ENCODE results near the gene FCN2. TPM values are rescaled to one million over a fixed set of nuclear protein-coding genes. Genes with fewer than 3 reads are reported as not detected.

Gene FCN2
- total RNA-seq: not detected

- no peak within 1 kb of the TSS for H3K27ac Mint-ChIP-seq
- H3K36me3 Mint-ChIP-seq: no peaks in the 10 kb centered on the region
- DNase-seq (ENCODE audit: low spot score in 2 of 2): no peak
- H3K9me3 Mint-ChIP-seq: no peaks in the 10 kb centered on the region
- ATAC-seq: no peak
Observed at GRCh38 chr9:134880484-134881312, at the start of gene FCN2. FCN2 (plus strand) TSS chr9:134880810; CDS start chr9:134880822, 12 bp downstream.

- Mint-ChIP-seq H3K9me3 (no peaks in the 10 kb centered on the region), H3K36me3 (no peaks in the 10 kb centered on the region), H3K27ac (no peak overlapping the region)
- DNase-seq (ENCODE audit: low spot score in 2 of 2): no peak
- no peak for ATAC-seq
Observed at GRCh38 chr9:134830926-134831720, 49.5 kb upstream of the FCN2 start.

GRCh38 chr9:134832471-134832870 lies 48.1 kb upstream of the FCN2 start:
- no peak for ATAC-seq
- Mint-ChIP-seq H3K36me3 (no peaks in the 10 kb centered on the region), H3K9me3 (no peaks in the 10 kb centered on the region), H3K27ac (peak overlapping the region in 1 of 2 donors; percentile 22)
- no peak for DNase-seq (ENCODE audit: low spot score in 2 of 2)

GRCh38 chr9:134833294-134833880 lies 47.2 kb upstream of the FCN2 start:
- no peaks in the 10 kb centered on the region for H3K9me3 Mint-ChIP-seq
- DNase-seq (ENCODE audit: low spot score in 2 of 2) (no peak), ATAC-seq (no peak)
- no peak overlapping the region for H3K27ac Mint-ChIP-seq
- no peaks in the 10 kb centered on the region for H3K36me3 Mint-ChIP-seq

- peak overlapping the region in 1 of 2 donors; percentile 52 for H3K27ac Mint-ChIP-seq
- ATAC-seq (no peak), DNase-seq (ENCODE audit: low spot score in 2 of 2) (no peak)
- H3K9me3 Mint-ChIP-seq: no peaks in the 10 kb centered on the region
- H3K36me3 Mint-ChIP-seq: no peaks in the 10 kb centered on the region
Observed at GRCh38 chr9:134834217-134834956, 46.2 kb upstream of the FCN2 start.

- DNase-seq (ENCODE audit: low spot score in 2 of 2): no peak
- no peaks in the 10 kb centered on the region for H3K9me3 Mint-ChIP-seq
- H3K36me3 Mint-ChIP-seq: no peaks in the 10 kb centered on the region
- H3K27ac Mint-ChIP-seq: no peak overlapping the region
- no peak for ATAC-seq
Observed at GRCh38 chr9:134834957-134835419, 45.6 kb upstream of the FCN2 start.

- H3K36me3 Mint-ChIP-seq: no peaks in the 10 kb centered on the region
- ATAC-seq: no peak
- DNase-seq (ENCODE audit: low spot score in 2 of 2): no peak
Observed at GRCh38 chr9:134835448-134835847, 45.2 kb upstream of the FCN2 start.

GRCh38 chr9:134835987-134836386 lies 44.6 kb upstream of the FCN2 start:
- no peaks in the 10 kb centered on the region for H3K36me3 Mint-ChIP-seq
- no peak overlapping the region for H3K27ac Mint-ChIP-seq
- no peaks in the 10 kb centered on the region for H3K9me3 Mint-ChIP-seq
- ATAC-seq (no peak), DNase-seq (ENCODE audit: low spot score in 2 of 2) (no peak)

More at GRCh38 chr9:134835448-134835847, 45.2 kb upstream of the FCN2 start:
- Mint-ChIP-seq H3K27ac (no peak overlapping the region), H3K9me3 (no peaks in the 10 kb centered on the region)

- Mint-ChIP-seq H3K36me3 (no peaks in the 10 kb centered on the region), H3K27ac (no peak overlapping the region), H3K9me3 (no peaks in the 10 kb centered on the region)
- no peak for DNase-seq (ENCODE audit: low spot score in 2 of 2)
- no peak for ATAC-seq
Observed at GRCh38 chr9:134836406-134836970, 44.1 kb upstream of the FCN2 start.

GRCh38 chr9:134837529-134837928 lies 43.1 kb upstream of the FCN2 start:
- H3K36me3 Mint-ChIP-seq: no peaks in the 10 kb centered on the region
- ATAC-seq (no peak), DNase-seq (ENCODE audit: low spot score in 2 of 2) (no peak)
- H3K9me3 Mint-ChIP-seq: no peaks in the 10 kb centered on the region
- no peak overlapping the region for H3K27ac Mint-ChIP-seq

GRCh38 chr9:134838651-134839454 lies 41.8 kb upstream of the FCN2 start:
- no peak for DNase-seq (ENCODE audit: low spot score in 2 of 2)
- ATAC-seq: no peak
- no peaks in the 10 kb centered on the region for H3K36me3 Mint-ChIP-seq
- H3K27ac Mint-ChIP-seq: no peak overlapping the region
- H3K9me3 Mint-ChIP-seq: no peaks in the 10 kb centered on the region

GRCh38 chr9:134839455-134840125 lies 41.0 kb upstream of the FCN2 start:
- Mint-ChIP-seq H3K36me3 (no peaks in the 10 kb centered on the region), H3K27ac (no peak overlapping the region), H3K9me3 (no peaks in the 10 kb centered on the region)
- no peak for DNase-seq (ENCODE audit: low spot score in 2 of 2)
- ATAC-seq: no peak

- DNase-seq (ENCODE audit: low spot score in 2 of 2) (no peak), ATAC-seq (no peak)
- Mint-ChIP-seq H3K9me3 (no peaks in the 10 kb centered on the region), H3K36me3 (no peaks in the 10 kb centered on the region), H3K27ac (no peak overlapping the region)
Observed at GRCh38 chr9:134840511-134840910, 40.1 kb upstream of the FCN2 start.

- Mint-ChIP-seq H3K9me3 (no peaks in the 10 kb centered on the region), H3K27ac (no peak overlapping the region), H3K36me3 (no peaks in the 10 kb centered on the region)
- ATAC-seq (no peak), DNase-seq (ENCODE audit: low spot score in 2 of 2) (no peak)
Observed at GRCh38 chr9:134841180-134841904, 39.3 kb upstream of the FCN2 start.

- H3K9me3 Mint-ChIP-seq: no peaks in the 10 kb centered on the region
- ATAC-seq: no peak
- no peak for DNase-seq (ENCODE audit: low spot score in 2 of 2)
- no peaks in the 10 kb centered on the region for H3K36me3 Mint-ChIP-seq
- no peak overlapping the region for H3K27ac Mint-ChIP-seq
Observed at GRCh38 chr9:134842321-134842720, 38.3 kb upstream of the FCN2 start.
